Thymus (tissue), 11 donors: ENCODE measurements around the gene TRAF1. TPM values are rescaled to one million over a fixed set of nuclear protein-coding genes. Genes with fewer than 3 reads are reported as not detected.

Experiments
- DNase-seq, 9 donors: peaks; one replicate each; pipeline ENCODE4 v3.0.0-alpha.2; 2013; ENCODE audit warnings: low spot score in 9 of 9, low read depth in 6 of 9, missing footprints in 1 of 9
- H3K27ac ChIP-seq, 2 donors: one replicate each; pipeline ENCODE4 v1.5.1; 2013; ENCODE audit warnings: control low read depth in 1 of 2, low read depth in 1 of 2, low read length in 1 of 2, mild to moderate bottlenecking in 1 of 2, moderate library complexity in 1 of 2
- H3K27me3 ChIP-seq, 2 donors: one replicate each; pipeline ENCODE4 v1.5.1; 2013; ENCODE audit warnings: low read length in 1 of 2; ENCODE audit not compliant: control insufficient read depth in 2 of 2, insufficient read depth in 1 of 2
- H3K36me3 ChIP-seq, 2 donors: one replicate each; pipeline ENCODE4 v1.5.1; 2013; ENCODE audit warnings: low read length in 1 of 2, mild to moderate bottlenecking in 1 of 2, moderate library complexity in 1 of 2; ENCODE audit not compliant: control insufficient read depth in 2 of 2, insufficient read depth in 2 of 2
- H3K4me1 ChIP-seq, 2 donors: one replicate each; pipeline ENCODE4 v1.5.1; 2013; ENCODE audit warnings: low read length in 2 of 2; ENCODE audit not compliant: control insufficient read depth in 2 of 2, insufficient read depth in 2 of 2
- H3K4me3 ChIP-seq, 2 donors: one replicate each; pipeline ENCODE4 v1.5.1; 2013; ENCODE audit warnings: low read length in 2 of 2, control low read depth in 1 of 2, mild to moderate bottlenecking in 1 of 2
- H3K9me3 ChIP-seq, 2 donors: one replicate each; pipeline ENCODE4 v1.5.1; 2013; ENCODE audit warnings: low read length in 1 of 2, mild to moderate bottlenecking in 1 of 2; ENCODE audit not compliant: control insufficient read depth in 2 of 2, insufficient read depth in 1 of 2
- WGBS: extraction: QIAGEN DNeasy Blood & Tissue Kit; methylation state at CpG from one replicate; pipeline ENCODE4 v1.1.7; 2013; 5-methylcytosine and 5-hydroxymethylcytosine counted together
- polyA plus RNA-seq: library from polyadenylated mRNA; stranded (reverse); fragments of 200-250 nt; gene quantifications from one replicate; pipeline ENCODE4 v1.2.3, GENCODE V29; 2013
- total RNA-seq: library from RNA; stranded (reverse); fragments of 120-200 nt; gene quantifications from one replicate; pipeline ENCODE4 v1.2.4, GENCODE V29; 2013
- donor health status: healthy.

TRAF1 gene
- total and polyA plus RNA-seq, 2 donors: 21.7 TPM

- peak in 1 of 9 donors; percentile 78 for DNase-seq
- Histone ChIP-seq H3K9me3 (no peaks in the 10 kb centered on the region), H3K27ac (peak overlapping the region; percentile 99), H3K27me3 (no peaks in the 10 kb centered on the region), H3K4me1 (peaks cover 69 to 78% of the 10 kb centered on the region in 2 donors), H3K4me3 (no peak overlapping the region), H3K36me3 (peaks cover 3 to 6% of the 10 kb centered on the region in 2 donors)
- 65% methylated on average over 11 of the region's 11 CpGs for WGBS
Observed at GRCh38 chr9:120905315-120906164, 21.1 kb downstream of the TRAF1 start.

GRCh38 chr9:120904978-120905301 lies 21.7 kb downstream of the TRAF1 start:
- WGBS: 98% methylated on average over 11 of the region's 11 CpGs
- peaks cover 71 to 78% of the 10 kb centered on the region in 2 donors for H3K4me1 ChIP-seq
- H3K4me3 ChIP-seq: no peak overlapping the region
- no peaks in the 10 kb centered on the region for H3K27me3 ChIP-seq
- DNase-seq: no peak
- peaks cover 3 to 6% of the 10 kb centered on the region in 2 donors for H3K36me3 ChIP-seq
- peak overlapping the region; percentile 99 for H3K27ac ChIP-seq
- H3K9me3 ChIP-seq: no peaks in the 10 kb centered on the region

- 76% methylated on average over 16 of the region's 16 CpGs for WGBS
- peak overlapping the region; percentile 99 for H3K27ac ChIP-seq
- peaks cover 3 to 5% of the 10 kb centered on the region in 2 donors for H3K36me3 ChIP-seq
Observed at GRCh38 chr9:120904061-120904977, 22.3 kb downstream of the TRAF1 start.

GRCh38 chr9:120902569-120903535 lies 23.7 kb downstream of the TRAF1 start:
- peaks cover 69 to 89% of the 10 kb centered on the region in 2 donors for H3K4me1 ChIP-seq

More at GRCh38 chr9:120904061-120904977, 22.3 kb downstream of the TRAF1 start:
- Histone ChIP-seq H3K27me3 (no peaks in the 10 kb centered on the region), H3K9me3 (no peaks in the 10 kb centered on the region), H3K4me1 (peaks cover 71 to 78% of the 10 kb centered on the region in 2 donors), H3K4me3 (peak overlapping the region in 1 of 2 donors; percentile 0)
- DNase-seq: peak in 4 of 9 donors; percentile 81 to 94 (median 86)

GRCh38 chr9:120901755-120902568 lies 24.6 kb downstream of the TRAF1 start:
- Histone ChIP-seq H3K9me3 (peaks cover 0 to under 1% of the 10 kb centered on the region in 2 donors), H3K36me3 (no peaks in the 10 kb centered on the region), H3K27ac (peak overlapping the region; percentile 99), H3K4me3 (no peak overlapping the region), H3K4me1 (peaks cover 71 to 97% of the 10 kb centered on the region in 2 donors), H3K27me3 (no peaks in the 10 kb centered on the region)
- no peak for DNase-seq
- WGBS: 59% methylated on average over 12 of the region's 12 CpGs

More at GRCh38 chr9:120902569-120903535, 23.7 kb downstream of the TRAF1 start:
- peak in 3 of 9 donors; percentile 65 to 91 (median 74) for DNase-seq
- Histone ChIP-seq H3K27ac (peak overlapping the region; percentile 99), H3K36me3 (no peaks in the 10 kb centered on the region), H3K9me3 (no peaks in the 10 kb centered on the region), H3K27me3 (no peaks in the 10 kb centered on the region), H3K4me3 (no peak overlapping the region)
- 17% methylated on average over 14 of the region's 14 CpGs for WGBS

GRCh38 chr9:120900824-120901223 lies 25.8 kb downstream of the TRAF1 start:
- 97% methylated on average over 3 of the region's 3 CpGs for WGBS
- peak overlapping the region; percentile 74 to 75 for H3K27ac ChIP-seq
- no peaks in the 10 kb centered on the region for H3K36me3 ChIP-seq
- DNase-seq: no peak
- H3K4me3 ChIP-seq: no peak overlapping the region
- H3K9me3 ChIP-seq: peaks cover 0 to 4% of the 10 kb centered on the region in 2 donors
- H3K4me1 ChIP-seq: peaks cover 65 to 96% of the 10 kb centered on the region in 2 donors
- no peaks in the 10 kb centered on the region for H3K27me3 ChIP-seq

- H3K4me1 ChIP-seq: peaks cover 56 to 96% of the 10 kb centered on the region in 2 donors
- DNase-seq: no peak
Observed at GRCh38 chr9:120899490-120900068, 27.0 kb downstream of the TRAF1 start.

More at GRCh38 chr9:120899490-120900068, 27.0 kb downstream of the TRAF1 start:
- peak overlapping the region in 1 of 2 donors; percentile 29 for H3K27ac ChIP-seq
- peaks cover 0 to 4% of the 10 kb centered on the region in 2 donors for H3K9me3 ChIP-seq
- H3K27me3 ChIP-seq: no peaks in the 10 kb centered on the region
- H3K36me3 ChIP-seq: no peaks in the 10 kb centered on the region
- 94% methylated on average over 6 of the region's 6 CpGs for WGBS
- no peak overlapping the region for H3K4me3 ChIP-seq
